HepG2 (cell line): ENCODE results near the gene GLIS2. TPM values are rescaled to one million over a fixed set of nuclear protein-coding genes. Genes with fewer than 3 reads are reported as not detected.
A peak's percentile ranks its signal among the peaks of the same experiment; 100 is the strongest.

Source experiments
- ATAC-seq: fragments of 200-7000 bp; cut with Tn5 transposase; 3 replicates; pipeline ENCODE4 v1.9.1; 2020; ENCODE audit warnings: mild to moderate bottlenecking, moderate library complexity
- BruUV-seq: library from RNA; stranded (reverse); fragments of 400-500 nt; replicated peaks from 2 replicates; lab custom pipeline; 2021; lab: Mats Ljungman, UMichigan
- CTCF ChIA-PET: fragments of 300-600 bp; formaldehyde crosslinking; extraction: SDS; loops from one replicate; lab custom pipeline; 2021; ENCODE audit warnings: low total read pairs, inconsistent platforms, low intra/inter-chr PET ratio; lab: Yijun Ruan, JAX
- POLR2A ChIA-PET: fragments of 350-600 bp; sonication (Branson Sonifier 250); formaldehyde crosslinking; loops from one replicate; lab custom pipeline; 2020; ENCODE audit warnings: antibody characterized with exemption, inconsistent platforms; lab: Yijun Ruan, JAX
- DNase-seq: peaks from one replicate; pipeline ENCODE4 v3.0.0-alpha.2; 2015; ENCODE audit warnings: low spot score
- FAIRE-seq: peaks from 3 replicates; lab custom pipeline; 2011; peaks lifted over from hg19 to GRCh38; lab: Jason Lieb, UNC
- H2AFZ ChIP-seq: one replicate; pipeline ENCODE4 v1.6.1; 2011; ENCODE audit warnings: low read length, inconsistent platforms
- H3K27ac ChIP-seq: fragments of 300-600 bp; 3 replicates; pipeline ENCODE4 v1.8.0; 2011; ENCODE audit warnings: mixed run types, mild to moderate bottlenecking, mixed read lengths, low read length, inconsistent platforms; ENCODE audit not compliant: insufficient read depth; ENCODE audit errors: extremely low read length
- H3K27me3 ChIP-seq, 2 experiments: fragments of 200-600 bp in 1 of 2; 2 replicates in 1 of 2; 3 replicates in 1 of 2; pipeline versions ENCODE4 v1.6.0 to v1.8.0; 2011; ENCODE audit warnings: low read length in 2 of 2, mild to moderate bottlenecking in 2 of 2, moderate library complexity in 2 of 2, inconsistent platforms in 1 of 2; ENCODE audit not compliant: insufficient read depth in 2 of 2, control insufficient read depth in 1 of 2
- H3K36me3 ChIP-seq, 2 experiments: fragments of 200-600 bp in 1 of 2; replicated peaks in 1 of 2; 2 replicates in 1 of 2; 3 replicates in 1 of 2; pipeline versions ENCODE4 v1.5.1 to v1.8.0; 2011; ENCODE audit warnings: low read length in 2 of 2, inconsistent platforms in 1 of 2; ENCODE audit not compliant: insufficient read depth in 2 of 2, control insufficient read depth in 1 of 2
- H3K4me1 ChIP-seq: 2 replicates; pipeline ENCODE4 v1.5.1; 2012; ENCODE audit warnings: low read length, inconsistent platforms; ENCODE audit not compliant: insufficient read depth
- H3K4me2 ChIP-seq: 2 replicates; pipeline ENCODE4 v1.6.0; 2011; ENCODE audit warnings: low read depth, low read length, inconsistent platforms
- H3K4me3 ChIP-seq, 3 experiments: fragments of 200-600 bp in 1 of 3; sonication (generic), shearing (Covaris generic) in 1 of 3; replicated peaks in 1 of 3; 2 replicates each; pipeline ENCODE4 v1.5.1; 2011 to 2016; ENCODE audit warnings: low read length in 3 of 3, inconsistent platforms in 2 of 3, low read depth in 2 of 3, mild to moderate bottlenecking in 2 of 3, control low read depth in 1 of 3, mixed read lengths in 1 of 3; ENCODE audit not compliant: insufficient read depth in 1 of 3
- H3K79me2 ChIP-seq: one replicate; pipeline ENCODE4 v1.6.1; 2011; ENCODE audit warnings: low read length, inconsistent platforms; ENCODE audit not compliant: insufficient read depth
- H3K9ac ChIP-seq: 2 replicates; pipeline ENCODE4 v1.6.0; 2011; ENCODE audit warnings: mild to moderate bottlenecking, low read depth, low read length, inconsistent platforms; ENCODE audit not compliant: insufficient read depth
- H3K9me3 ChIP-seq: 2 replicates; pipeline ENCODE4 v1.5.1; 2012; ENCODE audit warnings: mild to moderate bottlenecking, low read length
- H4K20me1 ChIP-seq: 2 replicates; pipeline ENCODE4 v1.6.0; 2011; ENCODE audit warnings: inconsistent platforms, mild to moderate bottlenecking, low read length, moderate library complexity; ENCODE audit not compliant: insufficient read depth
- AGO2 ChIP-seq: fragments of 200-400 bp; formaldehyde crosslinking; optimal IDR thresholded peaks from 2 replicates; pipeline ENCODE3; 2017; ENCODE audit warnings: mild to moderate bottlenecking, low read depth, low read length, moderate library complexity
- CEBPZ ChIP-seq: IDR thresholded peaks from 2 replicates; pipeline ENCODE4 v1.6.1; 2012; ENCODE audit warnings: low read length, improper control_type of control experiment
- GLMP ChIP-seq: sonication (generic); formaldehyde crosslinking; IDR thresholded peaks from 2 replicates; pipeline ENCODE4 v1.9.0; 2021; ENCODE audit warnings: missing genetic modification reagents, mild to moderate bottlenecking, borderline replicate concordance
- KLF11 ChIP-seq: IDR thresholded peaks from 2 replicates; pipeline ENCODE4 v1.6.1; 2016; ENCODE audit warnings: missing compliant biosample characterization
- MAX ChIP-seq: IDR thresholded peaks from 2 replicates; pipeline ENCODE4 v1.6.1; 2012; ENCODE audit warnings: inconsistent platforms
- MTA1 ChIP-seq: sonication (generic); formaldehyde crosslinking; IDR thresholded peaks from 2 replicates; pipeline ENCODE4 v1.4.0; 2020; ENCODE audit warnings: missing genetic modification reagents, mild to moderate bottlenecking, borderline replicate concordance
- MXD1 ChIP-seq: sonication (generic); formaldehyde crosslinking; IDR thresholded peaks from 2 replicates; pipeline ENCODE4 v1.4.0; 2020; ENCODE audit warnings: mild to moderate bottlenecking, missing genetic modification reagents
- RBFOX2 ChIP-seq: fragments of 200-400 bp; formaldehyde crosslinking; IDR thresholded peaks from 2 replicates; pipeline ENCODE4 v1.6.1; 2017; ENCODE audit warnings: low read depth, mild to moderate bottlenecking, low read length
- RFXANK ChIP-seq: IDR thresholded peaks from 2 replicates; pipeline ENCODE4 v1.6.1; 2016
- TEAD3 ChIP-seq: optimal IDR thresholded peaks from 2 replicates; pipeline ENCODE3; 2016; ENCODE audit warnings: borderline replicate concordance
- ZBTB43 ChIP-seq: sonication (generic); formaldehyde crosslinking; conservative IDR thresholded peaks from 2 replicates; pipeline ENCODE4 v1.4.0; 2020; ENCODE audit warnings: missing genetic modification reagents
- ZKSCAN8 ChIP-seq: IDR thresholded peaks from 2 replicates; pipeline ENCODE4 v1.6.1; 2016; ENCODE audit warnings: borderline replicate concordance, missing genetic modification reagents, missing compliant biosample characterization
- ZNF282 ChIP-seq: fragments of 450-650 bp; IDR thresholded peaks from 2 replicates; pipeline ENCODE4 v1.6.1; 2018; ENCODE audit not compliant: partially characterized antibody
- ZNF788 ChIP-seq: sonication (generic); formaldehyde crosslinking; IDR thresholded peaks from 2 replicates; pipeline ENCODE4 v1.5.0; 2020; ENCODE audit warnings: mild to moderate bottlenecking, missing genetic modification reagents, borderline replicate concordance
- WGBS: methylation state at CpG from one replicate; pipeline ENCODE4 v1.1.6; 2017; ENCODE audit warnings: low lambda C conversion rate; 5-methylcytosine and 5-hydroxymethylcytosine counted together
- in situ Hi-C: cut with HindIII; loops from 2 replicates; pipeline ENCODE4 v1.10.0; 2017; ENCODE audit warnings: low pct_unique_long_range_greater_than_20kb; ENCODE audit not compliant: extremely low pct_ligation_motif_present
- intact Hi-C: fragments of 100-400 bp; cut with micrococcal nuclease; formaldehyde crosslinking; loops from one replicate; pipeline ENCODE4 v1.10.0; 2022; ENCODE audit not compliant: unreplicated experiment
- polyA plus RNA-seq, 8 experiments: library from polyadenylated mRNA; depleted of rRNA in 3 of 8; stranded (reverse) in 7 of 8; unstranded in 1 of 8; fragments of >200 nt; fragmentation: Illumina TruSeq in 4 of 8; extraction: Trizol in 4 of 8; gene quantifications; 2 replicates each; pipeline versions ENCODE4 v1.2.1 to v1.2.3, GENCODE V29; 2011 to 2016; ENCODE audit warnings: low read depth in 4 of 8, missing spikeins in 1 of 8, mixed read lengths in 1 of 8; ENCODE audit not compliant: insufficient read depth in 1 of 8
- total RNA-seq, 5 experiments: library from RNA; depleted of rRNA; stranded (reverse); fragments of >200 nt; fragmentation: Illumina TruSeq; extraction: Trizol; gene quantifications; 2 replicates each; pipeline ENCODE4 v1.2.3, GENCODE V29; 2016; ENCODE audit warnings: low read depth in 1 of 5

Gene GLIS2
- total and polyA plus RNA-seq, 2 of the 13 experiments (the other 11 are each of a cell fraction or from before 2014, with no cell fraction given) = 0.28 to 0.29 TPM

- Histone ChIP-seq H3K79me2 (peaks cover 45% of the 10 kb centered on the region), H3K4me3 (peak overlapping the region in 1 of 3 experiments; percentile 11; a peak in 1 of 6 replicates), H3K9me3 (no peaks in the 10 kb centered on the region), H3K36me3 (peaks cover 7 to 13% of the 10 kb centered on the region in 2 experiments), H4K20me1 (peaks cover 52% of the 10 kb centered on the region), H3K27ac (peak overlapping the region; percentile 52), H3K4me1 (peaks cover 72% of the 10 kb centered on the region), H3K4me2 (0 out of 2 replicates have a peak overlapping the region, but pooled peaks have one; percentile 31), H3K9ac (0 out of 2 replicates have a peak overlapping the region, but pooled peaks have one; percentile 25), H3K27me3 (no peaks in the 10 kb centered on the region), H2AFZ (no peak overlapping the region)
- DNase-seq (no peak), FAIRE-seq (no peak), ATAC-seq (no peak)
- BruUV-seq = no TSS peak
- ChIA-PET CTCF (interaction anchor here (2.1 kb wide), 1 partner anchor 20 kb away, joined by 10 read pairs; no protein-coding TSS in a partner anchor), POLR2A (interaction anchor here (1.1 to 1.4 kb wide), 2 partner anchors 11 to 13 kb away, joined by 3 read pairs; no protein-coding TSS in a partner anchor)
- in situ Hi-C loops (no loop called here), intact Hi-C loops (no loop called here)
- WGBS = 80% methylated on average over 6 of the region's 15 CpGs
- TF ChIP-seq CEBPZ (no peak), MTA1 (CRISPR knock-in tag) (peak; percentile 38; the same call in 1 of the 2 replicates), ZNF282 (no peak), ZNF788 (CRISPR knock-in tag) (no peak), RBFOX2 (peak; percentile 53), MXD1 (peak; percentile 21; the same call in 1 of the 2 replicates), GLMP (no peak), ZBTB43 (CRISPR knock-in tag) (no peak), MAX (peak; percentile 21; the same call in 1 of the 2 replicates), AGO2 (peak; percentile 83), ZKSCAN8 (CRISPR knock-in tag) (no peak), TEAD3 (CRISPR knock-in tag) (no peak), RFXANK (CRISPR knock-in tag) (no peak), KLF11 (CRISPR knock-in tag) (no peak)
Measured at GRCh38 chr16:4378161-4378666, 62.3 kb downstream of the GLIS2 start.
